LHCN-M2 (cell line): ENCODE results near the gene TCF23. TPM values are rescaled to one million over a fixed set of nuclear protein-coding genes. Genes with fewer than 3 reads are reported as not detected.
"Not testable (repeated sequence)": the region's sequence is repeated elsewhere in the genome, so short reads cannot be mapped to it uniquely, and the experiment has no call there.

Experiments
- DNase-seq: peaks from one replicate; pipeline ENCODE4 v3.0.0-alpha.2; 2012; ENCODE audit warnings: low read depth
- total RNA-seq: library from RNA; depleted of rRNA; stranded (reverse); fragments of >200 nt; gene quantifications from 2 replicates; pipeline ENCODE4 v1.2.3, GENCODE V29; 2014; rRNA removed

The TCF23 gene
- total RNA-seq, 1 experiment from 2014 or later, result not detected

DNA sequence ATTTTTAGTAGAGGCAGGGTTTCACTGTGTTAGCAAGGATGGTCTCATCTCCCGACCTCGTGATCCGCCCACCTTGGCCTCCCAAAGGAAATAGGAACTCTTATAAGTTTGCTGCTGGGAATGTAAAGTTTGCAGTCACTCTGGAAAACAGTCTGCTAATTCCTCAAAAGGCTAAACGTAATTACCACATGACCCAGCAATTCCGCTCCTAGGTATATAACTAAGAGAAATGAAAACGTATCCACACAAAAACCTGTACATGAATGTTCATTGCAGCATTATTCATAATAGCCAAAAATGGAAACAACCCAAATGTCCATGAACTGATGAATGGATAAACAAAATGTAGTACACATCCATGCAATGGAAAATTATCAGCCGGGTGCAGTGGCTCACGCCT lies 41.2 kb downstream of the TCF23 start:
- DNase-seq, result no peak

DNA sequence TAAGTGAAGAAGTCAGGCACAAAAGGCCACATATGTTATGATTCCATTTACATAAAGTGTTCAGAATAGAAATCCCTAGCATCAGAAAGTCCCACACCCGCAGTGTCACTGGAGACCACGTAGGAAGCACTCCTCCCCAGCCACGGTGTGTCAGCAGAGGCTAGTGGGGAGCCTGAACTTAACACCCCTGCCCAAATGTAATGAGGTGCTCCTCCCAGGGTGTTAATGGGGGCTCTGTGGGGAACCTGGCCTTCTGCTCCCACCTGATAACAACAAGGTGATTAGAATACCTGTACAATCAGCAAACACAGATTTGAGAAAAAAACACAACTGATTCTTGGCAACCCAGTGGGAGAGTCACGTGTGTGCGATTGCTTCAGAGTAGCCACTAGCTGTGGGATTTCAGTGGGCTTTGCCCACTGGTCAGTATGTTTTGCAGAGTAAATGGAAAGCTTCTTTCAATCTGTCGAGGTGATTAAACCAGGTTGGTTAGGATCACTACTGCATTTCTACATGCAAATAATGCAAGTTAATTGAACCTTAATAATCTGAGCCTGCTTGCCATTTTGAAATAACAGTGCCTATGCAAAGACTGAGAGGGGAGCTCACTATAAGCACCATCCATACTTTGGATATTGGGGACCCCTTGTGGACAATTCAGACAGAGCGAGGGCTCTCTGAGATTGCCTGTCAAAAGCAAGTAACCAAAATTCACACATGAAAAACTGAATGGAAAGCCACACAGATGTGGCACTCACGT lies 42.4 kb downstream of the TCF23 start:
- DNase-seq, result peak; percentile 60

DNA sequence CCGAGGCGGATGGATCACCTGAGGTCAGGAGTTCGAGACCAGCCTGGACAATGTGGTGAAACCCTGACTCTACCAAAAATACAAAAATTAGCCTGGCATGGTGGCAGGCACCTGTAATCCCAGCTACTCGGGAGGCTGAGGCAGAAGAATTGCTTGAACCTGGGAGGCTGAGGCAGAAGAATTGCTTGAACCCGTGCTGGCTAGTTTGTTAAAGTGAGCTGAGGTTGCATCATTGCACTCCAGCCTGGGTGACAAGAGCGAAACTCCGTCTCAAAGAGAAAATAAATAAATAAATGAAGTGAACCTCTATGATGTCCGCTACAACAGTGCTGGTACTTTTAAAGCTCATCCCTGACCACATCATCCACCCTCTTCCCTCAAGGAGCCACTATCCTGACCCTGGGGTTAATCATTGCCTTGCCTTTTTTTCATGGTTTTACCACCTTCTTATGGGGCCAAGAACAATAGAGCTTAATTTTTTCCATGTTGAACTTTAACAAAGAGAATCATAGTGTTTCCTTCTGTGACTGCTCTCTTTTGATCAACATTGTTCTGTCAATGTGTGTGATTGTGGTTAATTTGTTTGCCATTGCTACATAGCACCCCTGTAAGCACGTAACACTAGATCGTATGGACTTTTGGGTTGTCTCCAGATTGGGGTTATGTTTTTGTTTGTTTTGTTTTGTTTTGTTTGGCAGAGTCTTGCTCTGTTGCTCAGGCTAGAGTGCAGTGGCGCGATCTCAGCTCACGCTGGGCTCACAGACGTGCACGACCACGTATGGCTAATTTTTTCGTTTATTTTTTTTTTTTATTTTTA lies 45.9 kb downstream of the TCF23 start:
- DNase-seq, result peak; percentile 35

DNA sequence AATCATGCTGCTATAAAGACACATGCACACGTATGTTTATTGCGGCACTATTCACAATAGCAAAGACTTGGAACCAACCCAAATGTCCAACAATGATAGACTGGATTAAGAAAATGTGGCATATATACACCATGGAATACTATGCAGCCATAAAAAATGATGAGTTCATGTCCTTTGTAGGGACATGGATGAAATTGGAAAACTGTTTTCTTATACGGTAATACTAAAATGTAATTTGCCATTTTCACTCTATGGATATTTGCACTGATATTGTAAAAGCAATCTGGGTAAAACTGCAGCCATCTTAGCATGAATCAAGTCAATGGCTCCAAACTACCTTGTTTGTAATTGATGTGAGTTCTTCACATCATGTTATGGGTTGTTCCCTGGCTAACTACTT lies 47.0 kb downstream of the TCF23 start:
- DNase-seq, result not testable (repeated sequence)

DNA sequence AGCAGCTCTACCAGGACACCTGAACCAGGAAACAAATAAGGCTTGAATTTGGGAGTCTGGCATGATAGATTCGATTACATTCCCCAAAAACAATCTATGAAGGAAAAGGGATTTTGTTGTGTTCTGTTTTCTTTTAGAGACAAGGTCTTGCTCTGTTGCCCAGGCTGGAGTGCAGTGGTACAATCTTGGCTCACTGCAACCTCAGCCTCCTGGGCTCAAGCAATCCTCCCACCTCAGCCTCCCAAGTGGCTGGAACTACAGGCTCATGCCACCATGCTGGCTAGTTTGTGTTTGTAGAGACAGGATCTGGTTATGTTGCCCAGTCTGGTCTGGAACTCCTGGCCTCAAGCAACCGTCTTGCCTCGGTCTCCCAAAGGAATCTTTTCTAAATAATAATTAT lies 49.3 kb downstream of the TCF23 start:
- DNase-seq, result not testable (repeated sequence)

DNA sequence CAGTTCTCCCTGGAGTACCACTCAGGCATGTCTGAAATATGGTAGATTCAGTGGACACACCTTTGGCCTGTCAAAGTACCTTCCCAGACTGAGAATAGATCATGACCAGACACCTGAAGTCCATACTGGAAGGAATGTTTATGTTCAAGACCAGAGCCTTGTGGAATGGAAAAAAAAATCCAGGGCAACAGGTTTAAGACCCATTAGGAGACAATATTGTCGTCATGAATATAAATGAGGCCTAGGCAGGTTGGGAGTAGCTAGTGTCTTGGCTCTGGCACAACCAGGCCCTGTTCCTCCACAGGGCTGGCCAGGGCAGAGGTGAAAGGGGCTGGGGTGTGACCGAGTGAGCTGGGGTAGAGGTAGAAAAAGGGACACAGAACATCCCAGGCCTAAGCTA lies 49.8 kb downstream of the TCF23 start:
- DNase-seq, result no peak

DNA sequence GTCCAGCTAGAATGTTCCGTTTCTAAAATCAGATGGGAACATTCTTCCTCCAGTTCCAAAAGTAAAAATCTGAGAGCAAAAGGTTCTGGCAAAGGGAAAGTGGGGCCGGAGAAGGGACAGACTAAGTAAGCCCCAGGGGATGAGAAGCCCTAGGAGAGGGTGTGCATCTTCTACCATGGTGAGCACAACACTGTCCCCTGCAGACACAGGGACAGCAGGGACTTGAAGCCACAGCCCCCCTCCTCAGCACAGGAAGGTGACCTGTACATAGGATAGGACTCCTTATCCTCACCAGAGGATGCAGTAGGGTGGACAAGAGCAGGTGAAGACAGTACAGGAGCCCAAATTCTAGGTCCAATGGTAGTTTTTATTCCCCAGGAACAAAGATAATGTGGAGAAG lies 50.4 kb downstream of the TCF23 start:
- no peak for DNase-seq

DNA sequence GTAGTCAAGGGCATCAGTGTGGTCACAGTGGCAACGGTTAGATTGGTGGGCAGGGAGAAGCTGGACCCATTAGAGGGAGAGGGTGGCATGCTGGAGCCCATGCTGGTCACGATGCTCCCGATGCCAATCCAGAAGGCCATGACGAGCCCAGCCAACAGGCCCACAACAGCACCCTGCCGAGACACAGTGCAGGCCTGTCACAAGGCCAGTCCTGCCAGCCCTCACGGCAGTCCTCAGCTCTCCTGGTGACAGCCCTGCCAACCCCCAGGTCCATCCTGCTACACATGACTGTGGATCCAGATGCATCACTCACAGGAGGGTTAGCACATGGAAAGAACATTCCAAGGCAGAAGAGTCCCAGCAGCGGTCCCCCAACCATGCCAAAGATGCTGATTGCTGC lies 52.9 kb downstream of the TCF23 start:
- no peak for DNase-seq

DNA sequence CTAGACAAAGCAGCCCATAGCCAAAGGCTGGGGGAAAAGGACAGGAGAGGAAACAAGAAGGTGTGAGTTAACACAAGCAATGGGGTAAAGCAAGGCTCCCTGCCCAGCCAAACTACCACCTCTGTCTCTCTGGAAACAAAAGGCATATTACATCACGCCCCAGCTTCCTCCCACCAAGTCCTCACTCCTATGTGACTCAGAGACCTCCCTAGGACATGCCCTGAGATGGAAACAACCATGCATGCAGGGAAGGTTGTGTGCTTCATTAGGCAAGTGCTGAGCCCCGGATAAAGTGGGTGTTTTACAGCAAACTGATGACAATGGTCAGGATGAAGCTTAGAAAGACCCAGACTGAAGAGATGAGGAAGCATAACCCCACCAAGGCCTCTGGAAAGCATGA lies 54.0 kb downstream of the TCF23 start:
- no peak for DNase-seq

DNA sequence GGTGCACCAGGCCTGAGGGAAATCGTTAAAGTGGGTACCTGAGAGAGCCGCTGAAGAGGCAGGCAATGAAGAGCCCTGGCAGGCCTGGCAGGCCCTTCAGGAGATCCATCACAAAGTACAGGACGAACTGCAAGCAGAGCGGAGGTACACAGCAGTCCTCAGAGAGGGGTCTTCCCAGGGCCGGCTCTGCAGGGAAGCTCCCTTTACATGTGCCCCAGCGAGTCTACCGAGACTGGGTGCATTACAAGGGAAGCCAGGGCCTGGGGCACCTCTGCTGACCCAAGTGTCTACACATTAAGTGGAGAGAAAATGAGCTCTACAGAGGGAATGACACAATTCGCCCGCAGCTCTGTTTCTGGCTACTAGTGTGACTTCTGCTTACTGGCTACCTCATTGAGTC lies 54.9 kb downstream of the TCF23 start:
- DNase-seq, result no peak

DNA sequence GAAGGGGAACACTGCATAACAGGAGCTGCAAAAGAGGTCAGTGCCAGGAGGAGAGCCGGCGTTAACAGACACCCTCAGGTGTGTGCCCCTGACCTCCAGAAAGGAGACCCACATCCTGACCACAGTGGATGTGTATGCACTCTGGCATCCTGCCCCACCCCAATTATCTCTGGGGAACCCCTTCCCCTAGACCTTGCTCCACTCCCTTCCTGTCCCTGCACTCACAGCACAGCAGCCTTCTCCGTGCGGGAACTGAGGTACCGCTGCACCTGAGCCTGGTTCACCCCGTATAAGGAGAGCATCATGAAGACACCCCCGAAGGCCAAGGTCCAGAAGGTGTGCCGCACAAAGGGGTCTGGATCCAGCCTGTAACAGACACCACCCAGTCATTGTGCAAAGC lies 55.8 kb downstream of the TCF23 start:
- no peak for DNase-seq

DNA sequence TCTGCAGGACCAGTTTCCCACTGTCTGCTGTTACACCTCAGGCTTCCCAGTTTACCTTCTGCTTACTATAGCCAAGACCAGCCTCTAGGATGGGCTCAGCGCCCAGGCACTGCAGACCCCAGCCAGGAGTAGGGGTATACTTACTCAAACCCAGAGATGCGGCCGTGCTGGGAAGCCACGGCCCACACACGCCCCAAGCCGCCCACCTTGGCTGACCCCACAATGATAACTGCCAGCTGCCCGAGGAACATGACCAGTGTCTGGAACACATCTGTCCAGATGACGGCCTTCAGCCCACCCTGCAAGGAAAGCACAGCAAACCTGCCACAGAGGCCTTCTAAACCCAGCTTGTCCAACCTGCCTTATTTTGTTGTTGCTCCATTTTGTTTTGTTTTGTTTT lies 56.4 kb downstream of the TCF23 start:
- DNase-seq, result no peak

DNA sequence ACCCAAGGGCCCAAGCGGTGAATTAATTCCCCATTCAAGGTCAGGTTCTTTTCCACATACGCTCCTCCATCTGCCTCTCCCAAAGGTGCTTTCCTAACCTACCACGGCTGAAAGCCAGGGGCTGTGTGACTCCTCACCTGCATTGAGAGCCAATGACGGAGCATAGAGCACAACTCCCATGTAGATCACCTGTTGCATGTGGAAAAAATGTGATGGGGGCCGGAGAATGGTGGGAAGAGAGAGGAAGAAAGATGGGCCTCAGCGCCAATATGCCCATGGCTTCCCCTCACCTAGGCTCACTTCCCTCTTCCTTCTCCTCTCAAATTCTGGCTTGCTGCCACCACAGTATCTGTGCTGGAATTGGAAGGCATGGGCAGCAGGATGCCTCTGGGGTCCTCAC lies 57.5 kb downstream of the TCF23 start:
- DNase-seq, result no peak

Other genes with a start within 250 kb of the TCF23 start
- gene MAPRE3, start 178.4 kb upstream of the TCF23 start, total RNA-seq, result 1.5 and 1.7 TPM in 2 replicates
- gene TMEM214, start 116.0 kb upstream of the TCF23 start, total RNA-seq, result 60.0 and 61.4 TPM in 2 replicates
- gene AGBL5, start 97.3 kb upstream of the TCF23 start, total RNA-seq, result 26.0 and 29.2 TPM in 2 replicates
- gene OST4, start 77.3 kb upstream of the TCF23 start, total RNA-seq, result 325 and 383 TPM in 2 replicates
- 6.1 and 11.0 TPM in 2 replicates for gene EMILIN1, start 70.4 kb upstream of the TCF23 start, total RNA-seq
- 0.51 and 0.52 TPM in 2 replicates for gene KHK, start 62.2 kb upstream of the TCF23 start, total RNA-seq
- 0.69 and 1.6 TPM in 2 replicates for gene CGREF1, start 29.9 kb upstream of the TCF23 start, total RNA-seq
- 0.17 TPM in 1 of 2 replicates, not detected in the other for gene ABHD1, start 25.2 kb upstream of the TCF23 start, total RNA-seq
- 68.9 and 72.4 TPM in 2 replicates for gene PREB, start 14.4 kb upstream of the TCF23 start, total RNA-seq
- not detected in 2 replicates for gene PRR30, start 9.6 kb upstream of the TCF23 start, total RNA-seq
- 180 and 193 TPM in 2 replicates for gene ATRAID, start 63.0 kb downstream of the TCF23 start, total RNA-seq
- 39.6 and 54.5 TPM in 2 replicates for gene SLC5A6, start 63.3 kb downstream of the TCF23 start, total RNA-seq
- gene CAD, start 68.4 kb downstream of the TCF23 start, total RNA-seq, result 42.7 and 44.5 TPM in 2 replicates
- gene SLC30A3, start 114.0 kb downstream of the TCF23 start, total RNA-seq, result 0.63 TPM in 1 of 2 replicates, not detected in the other
- gene DNAJC5G, start 126.4 kb downstream of the TCF23 start, total RNA-seq, result not detected in 2 replicates
- 0.11 TPM in 1 of 2 replicates, not detected in the other for gene TRIM54, start 133.4 kb downstream of the TCF23 start, total RNA-seq
- 1.2 and 2.2 TPM in 2 replicates for gene UCN, start 159.4 kb downstream of the TCF23 start, total RNA-seq
- 81.4 and 113 TPM in 2 replicates for gene MPV17, start 174.1 kb downstream of the TCF23 start, total RNA-seq
- 42.3 and 43.5 TPM in 2 replicates for gene GTF3C2, start 207.8 kb downstream of the TCF23 start, total RNA-seq
- 33.4 and 40.1 TPM in 2 replicates for gene EIF2B4, start 221.3 kb downstream of the TCF23 start, total RNA-seq
- gene SNX17, start 221.6 kb downstream of the TCF23 start, total RNA-seq, result 176 and 181 TPM in 2 replicates
- gene ZNF513, start 231.7 kb downstream of the TCF23 start, total RNA-seq, result 12.7 and 16.5 TPM in 2 replicates